Activated naive CD4-positive, alpha-beta T cell treated with anti-CD3 and anti-CD28 coated beads, Interleukin-2, amount 10 ng/mL, durations not matched to agents 7 days and 5 days (primary cell): ENCODE measurements around the gene PANX3.
A peak's percentile ranks its signal among the peaks of the same experiment; 100 is the strongest.

Experiments used
- CTCF ChIA-PET: fragments of 350-600 bp; sonication (Branson Sonifier 250); formaldehyde crosslinking; loops from one replicate; lab custom pipeline; 2021; ENCODE audit warnings: antibody characterized with exemption; lab: Charles Lee
- DNase-seq: peaks from one replicate; pipeline ENCODE4 v3.0.0-alpha.2; 2020
- H3K27ac Mint-ChIP-seq: one replicate; pipeline ENCODE4 v1.8.0; 2021; ENCODE audit warnings: mild to moderate bottlenecking, moderate library complexity, mixed read lengths
- H3K27me3 Mint-ChIP-seq: one replicate; pipeline ENCODE4 v1.8.0; 2021; ENCODE audit warnings: mild to moderate bottlenecking, mixed read lengths
- H3K36me3 Mint-ChIP-seq: one replicate; pipeline ENCODE4 v1.8.0; 2021; ENCODE audit warnings: mixed read lengths
- H3K4me1 Mint-ChIP-seq: one replicate; pipeline ENCODE4 v1.8.0; 2021; ENCODE audit warnings: mixed read lengths
- H3K4me3 Mint-ChIP-seq: one replicate; pipeline ENCODE4 v1.8.0; 2021; ENCODE audit warnings: mild to moderate bottlenecking, moderate library complexity, mixed read lengths
- H3K9me3 Mint-ChIP-seq: one replicate; pipeline ENCODE4 v1.8.0; 2021; ENCODE audit warnings: mixed read lengths

The PANX3 gene, protein sequence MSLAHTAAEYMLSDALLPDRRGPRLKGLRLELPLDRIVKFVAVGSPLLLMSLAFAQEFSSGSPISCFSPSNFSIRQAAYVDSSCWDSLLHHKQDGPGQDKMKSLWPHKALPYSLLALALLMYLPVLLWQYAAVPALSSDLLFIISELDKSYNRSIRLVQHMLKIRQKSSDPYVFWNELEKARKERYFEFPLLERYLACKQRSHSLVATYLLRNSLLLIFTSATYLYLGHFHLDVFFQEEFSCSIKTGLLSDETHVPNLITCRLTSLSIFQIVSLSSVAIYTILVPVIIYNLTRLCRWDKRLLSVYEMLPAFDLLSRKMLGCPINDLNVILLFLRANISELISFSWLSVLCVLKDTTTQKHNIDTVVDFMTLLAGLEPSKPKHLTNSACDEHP

DNA sequence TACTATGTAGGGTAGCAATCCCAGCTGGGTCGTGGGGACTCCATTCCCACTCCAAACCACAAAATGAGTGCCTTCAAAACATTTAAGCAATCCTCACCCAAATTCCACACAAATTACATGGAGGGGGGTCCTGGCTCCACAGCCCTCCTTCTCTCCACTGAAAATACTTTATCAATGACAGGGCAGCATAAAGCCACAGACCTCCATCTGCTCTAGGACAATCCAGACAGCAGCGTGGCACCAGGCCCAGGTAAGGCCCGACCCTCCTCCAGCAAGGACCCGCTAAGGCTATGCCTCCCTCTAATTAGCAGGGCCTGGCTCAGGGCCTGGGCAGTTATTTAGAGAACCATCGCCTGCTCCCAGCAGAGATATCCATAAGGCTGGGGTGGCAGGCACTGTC, at the start of gene PANX3:
TSS of gene PANX3 (plus strand) at position 365 of the 400 bp plus-strand sequence. CDS start 129 bp downstream, outside the sequence.
- H3K4me3 Mint-ChIP-seq, result no peak within 1 kb of the TSS
- H3K4me1 Mint-ChIP-seq, result peaks cover 7% of the 10 kb centered on the region
- DNase-seq, result no peak
- CTCF ChIA-PET, result no interaction called here
- no peaks in the 10 kb centered on the region for H3K36me3 Mint-ChIP-seq
- no peaks in the 10 kb centered on the region for H3K9me3 Mint-ChIP-seq
- H3K27me3 Mint-ChIP-seq, result peaks cover 4% of the 10 kb centered on the region
- H3K27ac Mint-ChIP-seq, result no peak within 1 kb of the TSS

DNA sequence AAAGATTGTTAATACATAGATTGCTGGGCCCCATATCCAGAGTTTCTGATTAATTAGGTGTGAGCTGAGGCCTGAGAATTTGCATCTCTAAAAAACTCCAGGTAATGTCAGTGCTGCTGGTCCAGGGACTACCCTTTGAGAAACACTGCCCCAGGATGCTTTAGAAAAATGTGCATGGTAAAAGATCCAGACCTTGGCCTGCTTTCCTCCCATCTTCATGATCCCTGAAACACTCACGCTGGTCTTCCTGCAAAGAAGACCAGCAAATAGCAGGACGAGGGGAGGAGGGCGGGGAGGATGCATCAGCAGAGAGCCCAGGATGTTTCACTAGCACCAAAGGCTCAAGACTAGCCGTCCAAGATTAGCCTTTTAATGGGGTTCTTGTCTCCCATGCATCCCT, 41.5 kb upstream of the PANX3 start, which contains the start of gene OR8A1:
TSS of gene OR8A1 (plus strand) at position 301 of the 400 bp plus-strand sequence. CDS start 123 bp downstream, outside the sequence.
- no peaks in the 10 kb centered on the region for H3K4me1 Mint-ChIP-seq
- no peak for DNase-seq
- H3K36me3 Mint-ChIP-seq, result no peaks in the 10 kb centered on the region
- no peak within 1 kb of the TSS for H3K4me3 Mint-ChIP-seq
- no peaks in the 10 kb centered on the region for H3K9me3 Mint-ChIP-seq
- H3K27ac Mint-ChIP-seq, result no peak within 1 kb of the TSS
- CTCF ChIA-PET, result interaction anchor here (2.4 kb wide), 1 partner anchor 16 kb away, joined by 7 read pairs; no protein-coding TSS in a partner anchor
- no peaks in the 10 kb centered on the region for H3K27me3 Mint-ChIP-seq

DNA sequence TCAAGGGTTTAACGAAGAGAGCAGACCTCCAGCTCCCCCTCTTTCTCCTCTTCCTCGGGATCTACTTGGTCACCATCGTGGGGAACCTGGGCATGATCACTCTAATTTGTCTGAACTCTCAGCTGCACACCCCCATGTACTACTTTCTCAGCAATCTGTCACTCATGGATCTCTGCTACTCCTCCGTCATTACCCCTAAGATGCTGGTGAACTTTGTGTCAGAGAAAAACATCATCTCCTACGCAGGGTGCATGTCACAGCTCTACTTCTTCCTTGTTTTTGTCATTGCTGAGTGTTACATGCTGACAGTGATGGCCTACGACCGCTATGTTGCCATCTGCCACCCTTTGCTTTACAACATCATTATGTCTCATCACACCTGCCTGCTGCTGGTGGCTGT, 41.1 kb upstream of the PANX3 start:
- no peaks in the 10 kb centered on the region for H3K36me3 Mint-ChIP-seq
- DNase-seq, result no peak
- H3K4me3 Mint-ChIP-seq, result no peak overlapping the region
- H3K27ac Mint-ChIP-seq, result no peak overlapping the region
- no peaks in the 10 kb centered on the region for H3K4me1 Mint-ChIP-seq
- H3K27me3 Mint-ChIP-seq, result no peaks in the 10 kb centered on the region
- CTCF ChIA-PET, result no interaction called here
- H3K9me3 Mint-ChIP-seq, result no peaks in the 10 kb centered on the region

DNA sequence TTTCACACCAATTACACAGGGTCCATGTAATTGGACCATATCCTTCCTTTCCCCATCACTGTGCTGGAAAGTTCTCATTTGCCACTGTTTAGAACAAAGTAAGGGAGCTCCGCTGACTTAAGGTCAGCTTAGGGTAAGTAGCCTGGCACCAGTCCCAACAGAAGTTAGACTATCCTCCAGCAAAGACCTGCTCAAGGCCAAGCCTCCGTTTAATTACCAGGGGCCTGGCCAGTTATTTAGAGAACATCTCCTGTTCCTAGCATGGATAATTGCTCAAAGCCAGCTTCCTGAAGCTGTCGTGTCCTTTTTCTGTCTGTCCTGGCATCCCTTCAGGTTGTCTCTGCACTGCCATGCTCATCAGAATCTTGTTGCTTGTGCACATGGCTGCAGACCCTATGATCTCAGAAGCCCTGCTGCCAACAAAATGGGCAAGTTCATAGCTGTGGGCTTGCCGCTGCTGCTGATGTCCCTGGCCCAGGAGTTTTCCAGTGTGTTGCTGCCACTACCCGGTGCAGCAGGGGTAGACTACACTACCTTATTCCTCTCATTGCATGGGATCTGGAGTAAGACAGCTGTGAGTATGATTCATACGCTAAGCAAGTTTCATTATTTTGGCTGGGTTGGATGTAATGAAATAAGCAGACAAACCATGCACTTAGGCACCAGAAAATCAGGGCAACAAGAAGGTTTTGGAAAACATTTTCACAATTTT, 33.4 kb upstream of the PANX3 start:
- Mint-ChIP-seq H3K27ac (no peak overlapping the region), H3K27me3 (peaks cover 8% of the 10 kb centered on the region), H3K4me1 (no peaks in the 10 kb centered on the region), H3K36me3 (no peaks in the 10 kb centered on the region), H3K4me3 (no peak overlapping the region), H3K9me3 (no peaks in the 10 kb centered on the region)
- CTCF ChIA-PET, result no interaction called here
- DNase-seq, result no peak

DNA sequence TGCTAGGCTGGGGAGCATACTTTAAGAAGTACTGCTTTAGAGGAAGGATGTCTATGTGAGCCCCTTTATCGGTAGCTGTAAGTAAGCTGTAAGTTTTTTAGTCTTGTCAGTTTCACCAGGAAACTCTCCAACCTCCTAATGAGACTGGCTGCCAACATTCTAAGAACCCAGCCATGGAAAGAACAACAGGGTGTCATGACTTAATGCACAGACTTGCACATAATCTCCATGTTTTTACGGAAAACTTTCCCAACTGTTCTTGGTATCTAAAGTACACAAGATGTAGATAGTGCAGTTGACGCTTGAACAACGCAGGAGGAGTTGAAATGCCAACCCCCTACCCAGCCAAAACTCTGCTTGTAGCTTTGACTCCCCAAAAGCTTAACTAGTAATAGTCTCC, 32.5 kb upstream of the PANX3 start:
- no peak overlapping the region for H3K27ac Mint-ChIP-seq
- no peak overlapping the region for H3K4me3 Mint-ChIP-seq
- H3K9me3 Mint-ChIP-seq, result no peaks in the 10 kb centered on the region
- CTCF ChIA-PET, result no interaction called here
- no peaks in the 10 kb centered on the region for H3K36me3 Mint-ChIP-seq
- peaks cover 8% of the 10 kb centered on the region for H3K27me3 Mint-ChIP-seq
- no peaks in the 10 kb centered on the region for H3K4me1 Mint-ChIP-seq
- DNase-seq, result no peak

DNA sequence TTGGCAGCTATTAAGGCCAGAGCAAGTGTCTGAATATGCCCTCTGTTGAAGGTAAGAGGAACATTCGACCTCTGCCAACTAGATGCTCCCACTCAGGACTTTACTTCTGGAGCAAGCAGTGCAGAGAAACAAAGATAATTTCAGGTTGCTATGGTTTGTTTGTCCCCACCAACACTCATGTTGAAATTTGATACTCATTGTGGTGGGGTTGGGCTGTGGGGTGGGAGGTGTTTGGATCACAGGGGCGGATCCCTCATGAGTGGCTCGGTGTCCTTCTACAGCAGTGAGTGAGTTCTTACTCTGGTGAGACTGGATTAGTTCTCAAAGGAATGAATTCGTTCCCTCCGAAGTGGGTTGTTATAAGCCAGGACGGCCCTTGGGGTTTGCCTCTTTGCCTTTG, 29.4 kb upstream of the PANX3 start:
- Mint-ChIP-seq H3K36me3 (no peaks in the 10 kb centered on the region), H3K9me3 (no peaks in the 10 kb centered on the region), H3K27ac (no peak overlapping the region), H3K4me1 (no peaks in the 10 kb centered on the region), H3K4me3 (no peak overlapping the region), H3K27me3 (peaks cover 4% of the 10 kb centered on the region)
- CTCF ChIA-PET, result no interaction called here
- no peak for DNase-seq

DNA sequence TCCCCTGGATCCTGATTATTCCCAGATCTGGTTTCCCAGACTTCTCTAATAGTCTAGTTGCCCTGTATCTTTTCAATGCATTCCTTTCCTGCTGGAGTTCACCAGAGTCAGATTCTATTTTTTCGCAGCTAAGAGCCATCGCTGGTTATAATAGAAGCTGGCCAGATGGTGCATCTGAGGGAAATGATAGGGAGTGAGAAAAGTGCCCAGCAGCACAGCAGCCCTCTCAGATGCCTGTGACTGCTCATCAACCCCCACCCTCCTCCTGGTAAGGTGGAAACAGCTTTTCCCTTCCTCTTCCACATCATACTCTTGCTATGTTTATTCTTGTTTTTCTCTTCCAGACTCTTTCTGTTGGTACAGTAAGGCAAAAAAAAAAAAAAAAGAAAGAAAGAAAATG, 28.7 kb upstream of the PANX3 start:
- Mint-ChIP-seq H3K27ac (no peak overlapping the region), H3K9me3 (no peaks in the 10 kb centered on the region), H3K36me3 (no peaks in the 10 kb centered on the region), H3K4me1 (no peaks in the 10 kb centered on the region), H3K4me3 (no peak overlapping the region), H3K27me3 (peaks cover 4% of the 10 kb centered on the region)
- CTCF ChIA-PET, result interaction anchor here (1.0 to 1.7 kb wide), 2 partner anchors 8 to 166 kb away, joined by 3 to 5 read pairs; no protein-coding TSS in a partner anchor
- DNase-seq, result no peak

DNA sequence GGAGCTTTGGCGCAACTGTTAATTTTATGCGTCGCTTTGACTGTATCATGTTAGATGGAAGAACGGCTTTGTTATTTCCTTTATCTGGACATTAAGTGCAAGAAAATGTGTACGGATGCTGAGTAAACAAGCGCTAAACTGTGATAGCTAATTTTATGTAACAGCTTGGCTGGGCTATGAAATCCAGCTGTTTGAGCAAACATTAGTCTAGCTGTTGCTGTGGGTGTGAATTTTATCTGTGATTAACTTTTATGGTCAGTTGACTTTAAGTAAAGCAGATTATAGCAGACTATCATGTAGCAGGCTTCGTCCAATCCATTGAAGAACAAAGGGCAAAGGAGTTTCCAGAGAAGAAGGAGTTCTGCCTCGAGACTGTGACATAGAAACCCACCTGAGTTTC, 27.4 kb upstream of the PANX3 start:
- Mint-ChIP-seq H3K4me1 (no peaks in the 10 kb centered on the region), H3K9me3 (no peaks in the 10 kb centered on the region), H3K36me3 (no peaks in the 10 kb centered on the region), H3K27me3 (no peaks in the 10 kb centered on the region), H3K27ac (no peak overlapping the region), H3K4me3 (no peak overlapping the region)
- no peak for DNase-seq
- CTCF ChIA-PET, result interaction anchor here (1.6 to 2.5 kb wide), 4 partner anchors 18 to 168 kb away, joined by 3 to 23 read pairs (median 5); no protein-coding TSS in a partner anchor

DNA sequence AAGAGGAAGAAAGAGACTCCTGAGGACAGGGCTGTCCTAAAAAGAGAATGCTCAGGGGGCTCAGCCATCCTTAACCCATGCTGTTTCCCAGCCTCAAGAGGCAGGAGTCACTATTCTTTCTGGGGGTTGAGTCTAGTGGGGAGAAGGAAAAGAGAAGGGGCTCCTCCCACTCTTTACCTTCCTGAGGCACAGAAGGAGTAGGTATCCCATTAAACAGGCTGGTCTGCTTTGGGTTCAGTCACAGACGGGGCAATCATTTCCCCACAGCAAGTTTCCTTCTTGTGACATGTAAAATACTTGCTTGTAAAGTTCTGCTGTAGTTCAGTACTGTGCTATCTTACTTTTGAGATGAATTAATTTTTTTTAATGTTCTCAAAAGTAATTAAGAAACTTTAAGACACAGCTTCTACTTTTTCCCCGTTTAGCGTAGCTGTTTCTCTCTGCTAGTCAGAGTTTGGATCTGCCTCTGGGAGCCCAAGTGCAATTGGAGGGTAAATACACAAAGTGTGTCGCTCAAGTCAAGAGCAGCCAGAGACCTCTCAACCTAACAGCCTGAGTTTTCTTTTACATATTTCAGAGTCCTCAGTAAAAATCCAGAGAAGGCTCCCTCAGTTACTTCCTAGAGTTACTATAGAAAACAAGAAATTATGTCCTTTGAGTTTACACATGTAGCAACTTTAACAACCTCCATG, 26.4 kb upstream of the PANX3 start:
- H3K27ac Mint-ChIP-seq, result no peak overlapping the region
- H3K4me1 Mint-ChIP-seq, result no peaks in the 10 kb centered on the region

DNA sequence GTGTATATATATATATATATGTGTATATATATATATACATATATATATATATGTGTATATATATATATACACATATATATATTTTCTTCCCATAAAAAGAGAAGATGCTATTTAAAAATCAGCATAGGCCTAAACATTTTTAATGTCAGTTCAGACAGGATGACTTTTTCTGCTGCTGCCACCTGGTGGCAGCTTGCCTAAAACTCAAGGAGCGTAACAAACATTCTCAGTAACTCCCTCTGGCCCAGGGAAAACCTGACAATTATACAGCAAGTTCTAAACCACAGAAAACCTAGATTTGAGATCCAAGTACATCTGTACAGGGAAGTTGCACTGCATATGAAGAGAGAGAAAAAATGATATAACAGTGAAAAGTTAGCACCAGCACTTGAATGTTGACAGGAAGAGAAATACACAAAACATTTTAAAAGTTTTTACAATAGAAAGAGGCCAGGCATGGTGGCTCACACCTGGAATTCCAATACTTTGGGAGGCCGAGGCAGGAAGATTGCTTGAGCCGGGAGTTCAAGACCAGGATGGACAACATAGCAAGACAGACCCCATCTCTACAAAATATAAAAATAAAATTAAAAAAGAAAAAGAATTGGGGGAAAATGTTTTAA, 24.9 kb upstream of the PANX3 start:
- CTCF ChIA-PET, result interaction anchor here (0.7 to 2.5 kb wide), 7 partner anchors 9 to 516 kb away, joined by 3 to 23 read pairs (median 3); no protein-coding TSS in a partner anchor
- no peak overlapping the region for H3K4me3 Mint-ChIP-seq
- DNase-seq, result peak; percentile 52

More for the DNA sequence above, 26.4 kb upstream of the PANX3 start:
- Mint-ChIP-seq H3K36me3 (no peaks in the 10 kb centered on the region), H3K4me3 (no peak overlapping the region), H3K9me3 (no peaks in the 10 kb centered on the region), H3K27me3 (no peaks in the 10 kb centered on the region)
- DNase-seq, result no peak
- CTCF ChIA-PET, result interaction anchor here (0.9 to 2.5 kb wide), 10 partner anchors 8 to 515 kb away, joined by 3 to 23 read pairs (median 3); no protein-coding TSS in a partner anchor

DNA sequence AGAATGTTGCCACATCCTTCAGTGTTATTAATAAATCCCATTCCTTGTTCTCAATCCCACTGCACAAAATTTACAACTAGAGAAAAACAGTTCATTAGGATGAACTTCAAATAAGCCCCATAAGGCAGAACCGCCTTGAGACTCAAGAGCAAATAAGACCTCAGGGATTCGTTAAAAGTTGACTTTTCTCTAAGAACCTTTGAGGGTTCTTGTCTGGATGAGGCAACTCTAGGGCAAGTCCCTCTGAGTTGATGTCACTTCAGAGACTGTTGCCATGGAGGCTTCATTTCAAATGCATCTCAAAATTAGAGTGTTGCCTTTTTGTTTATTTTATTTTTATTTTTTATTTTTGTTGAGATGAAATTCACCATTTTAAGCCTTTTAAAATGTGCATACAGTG, 19.8 kb upstream of the PANX3 start:
- Mint-ChIP-seq H3K27me3 (peaks cover 12% of the 10 kb centered on the region), H3K4me1 (no peaks in the 10 kb centered on the region), H3K36me3 (no peaks in the 10 kb centered on the region), H3K27ac (no peak overlapping the region), H3K9me3 (no peaks in the 10 kb centered on the region), H3K4me3 (no peak overlapping the region)
- DNase-seq, result no peak
- CTCF ChIA-PET, result no interaction called here

More for the DNA sequence above, 24.9 kb upstream of the PANX3 start:
- Mint-ChIP-seq H3K27ac (no peak overlapping the region), H3K27me3 (peaks cover 5% of the 10 kb centered on the region), H3K36me3 (no peaks in the 10 kb centered on the region), H3K9me3 (no peaks in the 10 kb centered on the region), H3K4me1 (no peaks in the 10 kb centered on the region)

DNA sequence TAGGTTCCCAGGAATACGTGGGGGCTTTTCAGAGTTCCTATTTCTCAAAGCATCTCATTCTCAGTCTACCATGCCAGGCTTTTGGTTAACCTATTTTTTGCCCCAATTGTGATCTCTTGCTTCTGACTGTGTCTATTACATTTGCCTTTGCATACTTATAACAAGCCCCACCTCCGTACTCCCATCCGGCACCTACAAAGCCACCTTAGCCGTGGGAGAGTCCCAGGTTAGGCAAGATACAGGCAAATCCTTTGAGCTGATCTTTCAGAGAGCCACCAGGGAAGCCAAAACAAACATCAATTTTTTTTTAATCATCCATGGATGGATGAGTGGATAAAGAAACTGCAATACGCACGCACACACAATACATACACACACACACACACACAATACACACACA, 18.6 kb upstream of the PANX3 start:
- Mint-ChIP-seq H3K27me3 (peaks cover 15% of the 10 kb centered on the region), H3K4me3 (no peak overlapping the region), H3K4me1 (no peaks in the 10 kb centered on the region), H3K36me3 (no peaks in the 10 kb centered on the region), H3K9me3 (no peaks in the 10 kb centered on the region), H3K27ac (no peak overlapping the region)
- DNase-seq, result no peak
- CTCF ChIA-PET, result no interaction called here

DNA sequence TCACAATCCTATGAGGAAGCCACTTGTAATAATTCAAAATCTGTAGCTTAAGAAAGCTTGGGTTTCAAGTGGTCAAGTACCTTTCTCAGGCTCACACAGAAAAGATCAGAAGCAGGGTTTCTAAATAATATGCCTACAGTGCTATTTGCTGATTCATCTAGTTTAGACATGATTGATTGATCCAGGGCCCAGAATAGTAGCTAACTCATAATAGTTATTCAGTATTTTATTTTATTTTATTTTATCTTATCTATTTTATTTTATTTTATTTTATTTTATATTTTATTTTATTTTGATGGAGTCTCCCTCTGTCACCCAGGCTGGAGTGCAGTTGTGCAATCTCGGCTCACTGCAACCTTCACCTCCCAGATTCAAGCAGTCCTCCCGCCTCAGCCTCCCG, 15.9 kb upstream of the PANX3 start:
- no peaks in the 10 kb centered on the region for H3K4me1 Mint-ChIP-seq
- H3K4me3 Mint-ChIP-seq, result no peak overlapping the region
- no peak overlapping the region for H3K27ac Mint-ChIP-seq
- no peak for DNase-seq
- peaks cover 13% of the 10 kb centered on the region for H3K27me3 Mint-ChIP-seq
- H3K9me3 Mint-ChIP-seq, result no peaks in the 10 kb centered on the region
- H3K36me3 Mint-ChIP-seq, result no peaks in the 10 kb centered on the region
- CTCF ChIA-PET, result no interaction called here
